Measurements from ENCODE around the gene COMP.

COMP gene

GRCh38 chr19:18803550-18804138 is 12.5 kb upstream of the COMP start:
- DNase-seq: no peak

DNA sequence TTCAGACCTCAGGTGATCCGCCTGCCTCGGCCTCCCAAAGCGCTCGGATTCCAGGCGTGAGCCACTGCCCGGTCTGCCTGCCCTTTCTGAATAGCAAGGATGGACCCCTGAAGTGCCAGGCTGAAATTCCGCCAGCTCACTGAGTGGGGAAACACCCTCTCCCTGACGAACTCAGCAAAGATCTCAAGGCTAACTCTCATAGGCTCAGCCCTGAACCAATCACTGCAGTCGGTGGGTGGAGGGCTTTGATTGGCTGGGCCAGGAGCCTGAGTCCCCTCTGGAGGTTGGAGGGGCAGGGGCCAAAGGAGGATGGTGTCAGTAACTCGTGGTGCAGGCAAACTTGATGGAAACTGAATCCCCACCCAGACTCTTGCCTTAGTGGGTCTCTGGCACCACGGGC is 11.2 kb upstream of the COMP start:
- DNase-seq: no peak

GRCh38 chr19:18800636-18801035 is 9.5 kb upstream of the COMP start:
- DNase-seq: no peak

DNA sequence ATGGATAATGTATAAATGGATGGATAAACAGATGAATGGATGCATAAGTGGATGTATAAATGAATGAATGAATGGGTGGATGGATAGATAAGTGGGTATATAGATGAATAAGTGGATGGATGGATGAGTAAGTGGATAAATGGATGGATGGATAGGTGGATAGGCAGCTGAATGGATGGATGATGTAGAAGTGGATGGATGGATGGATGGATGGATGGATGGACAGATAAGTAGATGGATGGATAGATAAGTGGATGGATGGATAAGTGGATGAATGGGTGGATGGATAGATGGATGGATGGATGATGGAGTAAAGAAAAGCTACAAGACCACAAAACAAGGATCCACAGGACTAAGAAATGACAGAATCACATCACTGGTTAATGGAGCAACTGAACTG is 9.0 kb upstream of the COMP start:
- DNase-seq: no peak

DNA sequence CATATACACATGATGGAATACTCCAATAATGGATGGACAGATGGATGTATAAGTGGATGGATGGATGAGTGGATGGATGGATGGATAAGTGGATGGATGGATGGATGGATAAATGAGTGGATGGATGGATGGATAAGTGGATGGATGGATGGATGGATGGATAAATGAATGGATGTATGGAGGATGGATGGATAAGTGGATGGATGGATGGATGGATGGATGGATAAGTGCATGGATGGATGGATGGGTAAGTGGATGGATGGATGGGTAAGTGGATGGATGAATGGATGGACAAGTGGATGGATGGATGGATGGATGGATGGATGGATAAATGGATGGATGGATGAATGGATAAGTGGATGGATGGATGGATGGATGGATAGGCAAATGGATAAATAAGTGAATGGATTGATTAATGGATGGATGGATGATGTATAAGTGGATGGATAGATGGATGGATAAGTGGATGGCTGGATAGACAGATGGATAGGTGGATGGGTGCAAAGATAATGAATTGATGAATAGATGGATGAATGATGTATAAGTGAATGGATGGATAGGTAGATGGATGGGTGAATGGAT is 8.4 kb upstream of the COMP start:
- DNase-seq: no peak

GRCh38 chr19:18798384-18799352 is 7.6 kb upstream of the COMP start:
- DNase-seq: no peak

GRCh38 chr19:18796239-18796638 is 5.1 kb upstream of the COMP start:
- DNase-seq: no peak

- no peak for DNase-seq
Observed at GRCh38 chr19:18795540-18795939, 4.4 kb upstream of the COMP start.

DNA sequence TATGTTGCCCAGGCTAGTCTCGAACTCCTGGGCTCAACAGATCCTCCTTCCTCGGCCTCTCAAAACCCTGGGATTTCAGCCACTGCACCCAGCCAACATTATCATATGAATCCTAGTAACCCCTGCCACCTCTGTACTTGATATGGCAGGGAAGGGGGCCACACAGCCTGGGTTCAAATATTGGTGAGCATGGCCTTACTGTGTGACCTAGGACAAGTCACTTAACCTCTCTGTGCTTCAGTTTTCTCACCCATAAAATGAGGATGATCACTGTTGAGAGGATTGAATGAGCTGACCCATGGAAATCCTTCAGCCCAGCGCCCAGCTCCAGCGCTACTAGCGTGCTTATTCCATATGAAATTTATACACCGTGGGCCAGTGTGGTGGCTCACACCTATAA is 3.6 kb upstream of the COMP start:
- DNase-seq: no peak

- no peak for DNase-seq
Observed at GRCh38 chr19:18794029-18794313, 2.9 kb upstream of the COMP start.

DNA sequence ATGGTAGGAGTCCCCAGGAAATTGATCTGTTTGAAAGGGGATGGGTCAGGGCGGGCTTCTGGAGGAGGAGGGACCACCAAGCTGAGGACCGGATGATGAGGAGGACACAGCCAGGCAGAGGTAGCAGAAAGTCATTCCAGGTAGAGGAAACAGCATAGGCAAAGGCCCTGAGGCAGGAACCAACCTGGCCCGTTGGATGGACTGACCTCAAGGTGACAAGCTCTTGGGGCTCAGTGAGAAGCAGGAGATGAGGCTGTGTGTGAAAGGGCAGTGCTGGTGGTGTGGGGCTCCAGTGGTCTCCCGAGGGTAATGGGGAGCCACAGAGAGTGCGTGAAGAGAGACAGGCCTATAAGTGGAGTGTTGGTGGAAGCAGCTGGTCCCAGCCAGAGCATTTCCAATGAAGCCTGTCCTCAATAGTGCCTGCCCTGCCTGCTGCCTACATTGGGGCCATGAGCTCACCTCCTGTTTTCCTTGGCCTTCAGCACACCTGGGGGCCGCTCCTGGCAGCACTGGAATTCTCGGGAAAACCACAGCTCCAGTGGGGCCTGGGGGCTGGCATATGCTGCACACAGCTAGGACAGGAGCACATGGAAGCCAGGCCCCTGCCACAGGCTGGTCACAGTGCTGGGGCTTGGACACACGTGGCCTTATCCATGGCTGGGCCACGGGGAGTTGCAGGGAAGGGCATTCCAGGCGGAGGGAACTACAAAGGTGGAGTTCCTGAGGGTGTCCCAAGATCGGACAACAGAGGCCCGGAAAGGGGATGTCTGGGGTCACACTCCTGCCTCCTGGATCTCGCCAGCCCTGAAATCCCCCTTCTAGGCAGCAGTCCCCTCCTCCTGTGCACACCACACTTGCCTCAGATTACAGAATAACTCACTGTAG is 2.3 kb upstream of the COMP start:
- no peak for DNase-seq

GRCh38 chr19:18792661-18793060 is 1.6 kb upstream of the COMP start:
- DNase-seq: no peak

DNA sequence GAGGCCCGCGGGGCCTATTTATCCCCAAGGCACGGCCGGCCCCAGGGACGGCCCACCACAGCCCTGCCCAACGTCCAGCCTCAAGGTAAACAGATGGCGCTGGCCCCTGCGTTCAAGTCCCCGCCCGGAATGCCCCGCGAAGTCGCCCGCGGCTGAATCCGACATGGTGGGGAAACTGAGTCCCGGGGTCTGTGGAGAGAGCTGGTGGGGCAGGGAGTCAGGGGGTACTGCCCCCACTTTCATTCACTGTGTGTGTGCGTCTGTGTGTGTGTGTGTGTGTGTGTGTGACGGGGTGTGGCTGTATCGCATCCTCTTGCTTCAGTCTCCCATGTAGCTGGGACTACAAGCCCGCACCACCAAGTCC is 192 bp upstream of the COMP start:
- DNase-seq: no peak

DNA sequence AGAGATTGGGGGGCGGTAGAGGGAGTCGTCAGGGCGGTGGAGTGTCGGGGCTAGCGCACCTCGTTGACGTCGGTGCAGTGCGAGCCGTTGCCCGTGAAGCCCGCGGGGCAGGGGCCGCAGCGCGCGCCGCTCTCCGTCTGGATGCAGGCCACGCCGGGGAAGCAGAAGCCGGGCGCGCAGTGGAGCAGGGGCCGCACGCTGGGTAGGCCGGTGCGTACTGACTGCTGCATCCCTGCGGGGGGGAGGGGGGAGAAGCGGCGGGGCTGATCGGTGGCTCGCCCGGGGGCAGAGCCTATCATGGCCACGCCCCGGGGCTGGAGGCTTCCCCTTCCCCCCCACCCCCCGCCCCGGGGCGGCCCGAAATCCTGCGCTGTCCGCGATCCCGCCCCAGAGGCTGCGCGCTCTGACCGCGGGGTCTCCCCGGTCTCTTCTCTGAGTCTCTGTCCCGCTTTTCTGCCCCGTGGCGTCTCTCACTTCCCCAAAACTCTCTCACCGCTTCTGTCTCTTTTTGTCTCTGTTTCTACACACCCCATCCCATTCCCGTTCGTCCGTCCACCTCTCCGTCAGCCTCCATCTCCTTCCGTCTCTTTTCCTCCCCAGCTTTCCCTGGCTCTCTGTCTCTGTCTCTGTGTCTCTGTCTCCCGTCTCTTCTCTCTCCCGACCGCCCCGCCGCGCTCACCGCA is 1.1 kb downstream of the COMP start:
- peak; percentile 71 for DNase-seq

DNA sequence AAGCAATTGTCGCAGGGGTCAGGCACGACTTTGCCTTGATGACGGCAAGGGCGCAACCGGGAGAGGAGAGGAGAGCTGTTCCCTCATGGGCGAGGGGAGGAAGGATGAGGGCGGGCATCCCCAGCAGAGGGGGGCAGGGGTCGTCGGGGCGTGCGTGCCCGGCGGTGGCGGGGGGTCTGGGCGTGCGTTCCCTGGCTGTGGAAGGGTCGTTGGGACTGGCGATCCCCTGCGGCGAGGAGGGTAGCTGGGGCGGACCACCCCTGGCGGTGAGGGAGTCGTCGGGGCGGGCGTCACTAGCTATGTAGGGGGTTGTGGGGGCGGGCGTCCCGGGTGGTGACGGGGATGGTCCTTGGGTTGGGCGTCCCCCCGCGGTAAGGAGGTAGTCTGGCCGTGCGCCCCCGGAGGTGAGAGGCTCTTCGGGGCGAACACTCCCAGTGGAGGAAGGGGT is 1.7 kb downstream of the COMP start:
- no peak for DNase-seq

GRCh38 chr19:18788529-18789421 is 2.3 kb downstream of the COMP start:
- DNase-seq: no peak

DNA sequence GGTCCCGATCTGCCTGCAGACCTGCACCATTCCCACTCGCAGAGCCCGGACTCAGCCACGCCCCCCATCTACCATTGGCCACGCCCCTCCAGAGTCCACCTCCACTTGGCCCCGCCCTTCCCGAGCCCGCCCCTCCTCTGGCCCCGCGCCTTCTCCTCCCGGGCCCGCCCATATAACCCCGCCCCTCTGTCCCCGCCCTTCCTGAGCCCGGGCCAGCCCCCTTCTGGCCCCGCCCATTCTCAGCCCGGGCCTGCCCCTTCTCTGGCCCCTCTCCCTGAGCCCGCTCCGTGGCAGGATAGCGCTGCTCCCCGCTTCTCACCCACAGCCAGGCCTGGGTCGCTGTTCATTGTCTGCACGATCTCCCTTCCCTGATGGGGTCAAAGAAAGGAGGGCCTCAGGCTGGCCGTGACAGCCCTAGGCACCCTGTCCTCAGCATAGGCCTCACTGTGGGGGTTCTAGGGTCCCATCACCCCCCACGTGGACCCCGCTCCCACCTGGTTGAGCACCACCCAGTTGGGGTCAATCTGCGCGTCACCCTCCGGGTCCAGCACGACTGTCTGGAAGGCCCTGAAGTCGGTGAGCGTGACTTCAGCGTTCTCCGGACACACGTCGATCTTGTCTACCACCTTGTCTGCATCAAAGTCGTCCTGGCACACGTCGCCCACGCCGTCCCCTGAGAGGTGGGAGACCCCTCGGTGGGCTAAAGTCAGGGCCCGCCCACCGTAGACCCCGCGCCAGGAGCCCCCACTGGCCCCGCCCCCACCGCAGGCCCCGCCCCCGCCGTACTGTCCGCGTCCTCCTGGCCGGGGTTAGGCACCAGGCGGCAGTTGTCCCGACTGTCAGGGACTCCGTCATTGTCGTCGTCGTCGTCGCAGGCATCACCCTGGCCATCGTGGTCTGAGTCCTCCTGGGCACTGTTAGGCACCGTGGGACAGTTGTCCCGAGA is 5.7 kb downstream of the COMP start:
- DNase-seq: peak; percentile 75

DNA sequence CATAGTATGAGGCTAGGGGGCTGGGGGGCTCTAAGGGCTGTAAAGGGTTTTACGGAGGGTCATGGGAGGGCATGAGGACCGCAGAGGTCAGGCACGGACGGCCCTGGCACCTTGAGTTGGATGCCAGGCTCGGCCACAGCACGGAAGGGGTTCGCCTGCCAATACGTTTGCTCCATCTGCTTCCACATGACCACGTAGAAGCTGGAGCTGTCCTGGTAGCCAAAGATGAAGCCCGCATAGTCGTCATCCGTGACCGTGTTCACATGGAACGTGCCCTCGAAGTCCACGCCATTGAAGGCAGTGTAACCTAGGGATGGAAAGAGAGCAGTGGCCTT is 6.4 kb downstream of the COMP start:
- no peak for DNase-seq

DNA sequence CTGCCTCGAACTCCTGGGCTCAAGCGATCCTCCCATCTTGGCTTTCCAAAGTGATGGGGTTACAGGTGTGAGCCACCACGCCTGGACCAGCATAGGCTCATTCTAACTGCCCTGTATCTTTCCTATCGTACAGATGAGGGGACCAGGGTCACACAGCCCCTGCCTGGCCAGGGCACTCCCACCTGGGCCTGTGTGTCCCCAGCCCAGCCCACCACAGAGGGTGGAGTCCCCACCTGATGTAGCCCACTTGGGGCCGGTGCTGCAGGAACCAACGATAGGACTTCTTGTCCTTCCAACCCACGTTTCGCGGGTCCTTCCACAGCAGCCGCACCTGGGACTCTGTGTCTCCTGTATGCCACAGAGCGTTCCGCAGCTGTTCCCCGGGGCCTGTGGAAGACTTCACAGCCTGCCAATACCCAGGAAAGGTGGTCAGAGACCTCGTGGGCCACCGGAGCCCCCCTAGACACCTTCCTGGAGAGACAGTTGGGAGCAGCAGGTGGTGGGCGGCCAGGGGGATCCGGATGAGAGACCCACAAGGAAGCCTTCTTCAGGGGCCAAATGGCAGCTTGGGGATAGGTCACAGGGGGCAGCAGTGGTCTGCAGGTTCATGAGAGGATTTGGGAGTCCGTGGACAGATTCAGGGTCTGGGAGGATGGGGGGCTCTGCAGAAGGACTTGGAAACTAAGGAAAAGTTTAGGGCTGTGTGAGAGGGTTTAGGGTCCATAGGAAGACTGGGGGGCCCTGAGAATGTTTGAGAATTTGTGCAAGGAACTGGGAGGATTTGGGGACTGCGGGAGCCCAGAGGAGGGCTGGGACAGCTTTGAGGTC is 6.9 kb downstream of the COMP start:
- DNase-seq: no peak
